IPS-15b (cell line): ENCODE data around the gene ID3.

Experiments
- H3K27me3 ChIP-seq: one replicate; pipeline ENCODE4 v1.6.1; 2013; ENCODE audit warnings: low read length; ENCODE audit not compliant: control insufficient read depth, insufficient read depth
- H3K36me3 ChIP-seq: one replicate; pipeline ENCODE4 v1.6.1; 2013; ENCODE audit warnings: low read length; ENCODE audit not compliant: control insufficient read depth, insufficient read depth
- H3K4me1 ChIP-seq: one replicate; pipeline ENCODE4 v1.6.1; 2013; ENCODE audit warnings: mild to moderate bottlenecking, low read length; ENCODE audit not compliant: control insufficient read depth, insufficient read depth
- H3K4me3 ChIP-seq: one replicate; pipeline ENCODE4 v1.5.1; 2013; ENCODE audit warnings: low read depth, low read length
- H3K9ac ChIP-seq: one replicate; pipeline ENCODE4 v1.6.1; 2013; ENCODE audit warnings: low read depth, mild to moderate bottlenecking, low read length
- H3K9me3 ChIP-seq: one replicate; pipeline ENCODE4 v1.6.1; 2013; ENCODE audit warnings: mild to moderate bottlenecking, low read length; ENCODE audit not compliant: control insufficient read depth, insufficient read depth

ID3 gene, protein sequence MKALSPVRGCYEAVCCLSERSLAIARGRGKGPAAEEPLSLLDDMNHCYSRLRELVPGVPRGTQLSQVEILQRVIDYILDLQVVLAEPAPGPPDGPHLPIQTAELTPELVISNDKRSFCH

DNA sequence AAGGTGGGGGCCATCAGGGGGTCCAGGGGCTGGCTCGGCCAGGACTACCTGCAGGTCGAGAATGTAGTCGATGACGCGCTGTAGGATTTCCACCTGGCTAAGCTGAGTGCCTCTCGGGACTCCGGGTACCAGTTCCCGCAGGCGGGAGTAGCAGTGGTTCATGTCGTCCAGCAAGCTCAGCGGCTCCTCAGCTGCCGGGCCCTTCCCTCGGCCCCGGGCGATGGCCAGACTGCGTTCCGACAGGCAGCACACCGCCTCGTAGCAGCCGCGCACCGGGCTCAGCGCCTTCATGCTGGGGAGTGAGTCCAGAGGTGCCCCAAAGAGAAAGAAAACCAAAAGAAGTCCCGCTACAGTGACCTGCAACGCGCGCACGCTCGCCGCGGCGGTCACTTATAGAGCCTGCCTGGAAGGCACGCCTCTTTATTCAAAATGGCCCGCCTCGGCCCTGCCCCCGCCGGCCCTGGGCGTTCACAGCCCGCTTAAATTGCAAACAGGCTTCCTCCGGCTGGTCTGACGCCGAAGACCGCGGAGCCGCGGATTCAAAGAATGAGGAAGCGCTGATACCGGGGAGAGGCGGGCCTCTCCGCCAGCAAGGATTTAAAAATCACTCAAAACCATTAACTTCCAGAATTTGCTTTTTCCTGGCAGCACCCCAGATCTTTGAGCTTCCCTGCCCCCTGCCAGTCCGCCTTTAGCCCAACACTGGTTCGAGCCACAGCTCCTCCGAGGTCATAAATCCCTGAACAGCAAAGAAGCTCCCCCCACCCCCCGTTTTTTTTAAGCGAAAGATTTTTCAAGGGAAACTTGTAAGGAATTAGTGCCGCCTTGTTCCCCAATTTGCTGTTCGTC, at the start of gene ID3:
TSS of gene ID3 (minus strand) at position 366 of the 849 bp plus-strand sequence. CDS start at position 291, 75 bp downstream.
- peaks cover 41% of the 10 kb centered on the region for H3K4me1 ChIP-seq
- peak within 1 kb of the TSS; percentile 65 for H3K4me3 ChIP-seq
- no peaks in the 10 kb centered on the region for H3K9me3 ChIP-seq
- H3K27me3 ChIP-seq: peaks cover 44% of the 10 kb centered on the region
- peak within 1 kb of the TSS; percentile 81 for H3K9ac ChIP-seq
- no peaks in the 10 kb centered on the region for H3K36me3 ChIP-seq

DNA sequence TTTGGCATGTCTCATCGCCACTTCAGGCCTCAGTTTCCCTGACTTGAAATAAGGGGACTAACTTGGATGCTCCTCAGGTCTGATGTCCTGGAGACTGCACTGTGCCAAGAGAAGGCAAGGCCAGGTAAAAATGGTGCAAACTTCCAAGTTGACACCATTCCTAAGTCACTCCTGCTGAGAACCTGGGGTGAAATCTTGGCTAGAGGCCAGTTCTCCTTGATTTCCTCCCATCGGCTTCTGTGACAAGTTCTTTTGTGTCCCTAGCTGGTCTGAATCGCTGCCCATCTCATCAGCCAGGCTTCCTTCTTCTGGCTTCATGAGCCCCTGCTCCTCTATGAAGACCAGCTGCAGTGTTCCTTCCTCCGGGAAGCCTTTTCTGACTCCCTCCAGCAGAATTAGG, 48.6 kb upstream of the ID3 start:
- Histone ChIP-seq H3K4me3 (no peak overlapping the region), H3K9ac (no peak overlapping the region), H3K27me3 (no peaks in the 10 kb centered on the region), H3K4me1 (no peaks in the 10 kb centered on the region), H3K9me3 (no peaks in the 10 kb centered on the region), H3K36me3 (no peaks in the 10 kb centered on the region)

DNA sequence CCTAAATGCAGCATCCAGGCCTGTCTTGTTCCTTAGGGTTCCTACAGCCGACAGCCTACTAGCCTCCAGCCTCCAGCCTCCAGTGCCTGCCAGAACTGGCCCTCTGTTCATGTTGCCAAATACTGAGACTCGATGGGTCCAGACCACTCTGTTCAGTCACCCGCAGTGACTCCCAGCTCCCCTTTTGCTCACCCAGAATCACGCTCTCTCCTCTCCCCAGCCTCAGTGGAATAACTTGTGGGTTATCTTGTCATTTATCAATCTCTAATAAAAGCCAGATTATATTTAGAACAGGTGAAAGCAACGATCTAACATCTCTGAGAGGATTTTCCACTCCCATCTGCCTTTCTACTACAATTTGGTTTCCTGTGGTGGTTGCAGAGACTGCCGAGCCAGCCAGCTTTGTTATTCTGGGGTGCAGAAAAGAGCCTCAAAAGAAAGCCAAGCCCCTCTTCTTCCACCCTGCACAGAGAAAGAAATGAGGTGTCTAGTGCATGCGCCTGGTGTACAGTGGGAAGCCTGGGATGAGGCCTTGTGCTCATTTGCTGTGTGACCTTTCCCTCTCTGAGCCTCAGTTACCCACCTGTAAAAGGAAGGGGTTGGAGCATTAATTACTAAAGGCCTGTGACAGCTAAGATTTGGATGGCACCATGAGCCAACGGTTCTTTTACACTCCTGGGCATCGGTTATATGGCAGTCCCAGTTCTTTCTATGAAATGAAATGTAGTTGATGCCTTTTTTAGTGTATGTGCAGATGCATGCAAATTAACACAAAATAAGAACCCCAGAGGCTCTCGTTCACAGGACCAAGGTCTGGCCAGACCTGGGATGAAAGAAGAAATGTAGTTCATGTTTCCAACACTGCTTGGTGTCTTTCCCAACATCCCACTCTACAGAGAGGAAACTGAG, 42.9 kb upstream of the ID3 start:
- no peak overlapping the region for H3K9ac ChIP-seq

DNA sequence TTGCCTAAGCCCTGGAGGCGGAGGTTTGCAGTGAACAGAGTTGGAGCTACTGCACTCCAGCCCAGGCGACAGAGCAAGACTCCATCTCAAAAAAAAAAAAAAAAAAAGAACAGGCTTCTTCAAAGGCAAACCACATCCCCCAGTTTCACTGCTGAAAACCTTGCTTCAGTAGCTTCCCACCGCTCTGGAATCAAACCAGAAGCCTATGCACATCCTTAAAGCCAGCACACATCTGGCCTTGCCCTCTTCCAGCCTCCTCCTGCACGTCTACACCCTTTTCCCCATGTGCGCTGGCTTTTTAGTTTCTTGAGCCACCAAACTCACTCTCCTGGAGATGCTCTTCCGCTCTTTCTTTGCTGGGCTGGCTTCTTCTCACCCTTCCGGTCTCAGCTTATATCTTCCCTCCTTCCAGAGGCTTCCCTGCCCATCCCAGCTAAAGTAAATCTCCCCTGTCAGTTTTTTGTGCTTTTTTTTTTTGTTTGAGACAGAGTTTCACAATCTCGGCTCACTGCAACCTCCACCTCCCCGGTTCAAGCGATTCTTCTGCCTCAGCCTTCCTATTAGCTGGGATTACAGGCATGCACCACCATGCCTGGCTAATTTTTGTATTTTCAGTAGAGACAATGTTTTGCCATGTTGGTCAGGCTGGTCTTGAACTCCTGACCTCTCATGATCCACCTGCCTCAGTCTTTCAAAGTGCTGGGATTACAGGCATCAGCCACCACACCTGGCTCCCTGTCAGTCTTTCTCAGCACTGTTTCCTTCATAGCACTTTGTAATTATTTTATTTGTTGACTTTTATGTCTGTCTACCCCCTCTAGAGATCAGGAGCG, 42.0 kb upstream of the ID3 start:
- H3K9me3 ChIP-seq: no peaks in the 10 kb centered on the region
- no peaks in the 10 kb centered on the region for H3K27me3 ChIP-seq
- H3K9ac ChIP-seq: peak overlapping the region; percentile 26
- peaks cover 19% of the 10 kb centered on the region for H3K4me1 ChIP-seq
- H3K36me3 ChIP-seq: no peaks in the 10 kb centered on the region
- no peak overlapping the region for H3K4me3 ChIP-seq

More for the DNA sequence above, 42.9 kb upstream of the ID3 start:
- peaks cover 19% of the 10 kb centered on the region for H3K4me1 ChIP-seq
- no peaks in the 10 kb centered on the region for H3K9me3 ChIP-seq
- H3K27me3 ChIP-seq: no peaks in the 10 kb centered on the region
- no peaks in the 10 kb centered on the region for H3K36me3 ChIP-seq
- H3K4me3 ChIP-seq: no peak overlapping the region

DNA sequence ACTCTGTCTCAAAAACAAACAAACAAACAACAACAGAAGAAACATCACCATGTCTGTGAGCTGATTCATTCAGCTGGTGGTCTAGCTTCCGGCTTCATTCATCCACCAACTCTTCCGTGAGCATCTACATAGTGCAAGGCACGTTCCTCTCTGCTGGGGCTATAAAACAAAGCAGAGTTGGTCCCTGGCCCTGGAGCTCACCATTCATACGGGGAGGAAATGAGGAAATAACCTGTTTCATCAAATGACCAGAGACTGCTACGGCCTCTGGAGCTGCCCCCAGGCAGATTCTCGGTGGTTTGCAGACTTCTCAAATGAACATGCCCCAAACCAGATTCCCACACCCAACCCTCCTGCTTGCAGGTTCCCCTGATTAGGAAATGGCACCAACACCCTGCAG, 41.0 kb upstream of the ID3 start:
- no peaks in the 10 kb centered on the region for H3K9me3 ChIP-seq
- H3K4me1 ChIP-seq: peaks cover 19% of the 10 kb centered on the region

DNA sequence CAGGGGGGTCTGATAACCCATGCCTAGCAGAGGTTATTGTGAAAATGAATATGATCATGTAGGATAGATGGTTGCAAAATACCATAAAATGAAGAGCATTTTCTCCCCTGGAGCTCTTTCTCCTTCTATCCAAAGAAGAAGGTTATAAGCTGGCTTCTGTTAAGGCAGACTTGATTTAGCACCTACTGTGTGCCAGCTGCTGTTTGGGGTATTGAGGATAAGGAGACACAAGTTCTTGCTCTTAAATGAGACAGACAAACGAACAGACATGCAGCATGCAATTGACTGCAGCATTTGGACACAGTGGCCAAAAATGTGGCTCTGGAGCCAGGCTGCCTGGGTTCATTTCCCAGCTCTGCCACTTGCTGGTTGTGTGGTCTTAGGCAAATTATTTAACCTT, 39.8 kb upstream of the ID3 start:
- Histone ChIP-seq H3K9me3 (no peaks in the 10 kb centered on the region), H3K9ac (no peak overlapping the region), H3K36me3 (no peaks in the 10 kb centered on the region), H3K4me1 (peaks cover 21% of the 10 kb centered on the region), H3K4me3 (no peak overlapping the region), H3K27me3 (no peaks in the 10 kb centered on the region)

More for the DNA sequence above, 41.0 kb upstream of the ID3 start:
- Histone ChIP-seq H3K9ac (no peak overlapping the region), H3K36me3 (no peaks in the 10 kb centered on the region), H3K4me3 (no peak overlapping the region), H3K27me3 (no peaks in the 10 kb centered on the region)

DNA sequence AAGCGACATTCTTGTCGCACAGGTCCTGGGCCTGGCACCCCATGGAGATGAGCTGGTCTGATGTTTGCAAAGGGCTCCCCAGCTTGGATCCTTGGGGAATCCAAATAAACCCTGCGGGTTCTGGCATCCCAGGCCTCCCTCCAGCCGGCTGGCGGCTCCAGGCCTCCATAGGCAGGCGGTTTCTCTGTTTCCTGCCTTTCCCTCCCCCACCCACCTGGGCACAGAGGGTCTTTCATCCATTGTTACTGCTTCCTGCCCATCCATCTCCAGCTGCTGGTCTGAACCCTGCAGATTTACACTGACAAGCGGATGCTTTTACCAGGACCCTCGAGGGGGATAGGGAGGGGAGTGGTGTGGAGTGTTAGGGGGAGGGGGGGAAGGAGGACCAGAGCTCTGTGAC, 39.1 kb upstream of the ID3 start:
- no peak overlapping the region for H3K9ac ChIP-seq
- no peak overlapping the region for H3K4me3 ChIP-seq

DNA sequence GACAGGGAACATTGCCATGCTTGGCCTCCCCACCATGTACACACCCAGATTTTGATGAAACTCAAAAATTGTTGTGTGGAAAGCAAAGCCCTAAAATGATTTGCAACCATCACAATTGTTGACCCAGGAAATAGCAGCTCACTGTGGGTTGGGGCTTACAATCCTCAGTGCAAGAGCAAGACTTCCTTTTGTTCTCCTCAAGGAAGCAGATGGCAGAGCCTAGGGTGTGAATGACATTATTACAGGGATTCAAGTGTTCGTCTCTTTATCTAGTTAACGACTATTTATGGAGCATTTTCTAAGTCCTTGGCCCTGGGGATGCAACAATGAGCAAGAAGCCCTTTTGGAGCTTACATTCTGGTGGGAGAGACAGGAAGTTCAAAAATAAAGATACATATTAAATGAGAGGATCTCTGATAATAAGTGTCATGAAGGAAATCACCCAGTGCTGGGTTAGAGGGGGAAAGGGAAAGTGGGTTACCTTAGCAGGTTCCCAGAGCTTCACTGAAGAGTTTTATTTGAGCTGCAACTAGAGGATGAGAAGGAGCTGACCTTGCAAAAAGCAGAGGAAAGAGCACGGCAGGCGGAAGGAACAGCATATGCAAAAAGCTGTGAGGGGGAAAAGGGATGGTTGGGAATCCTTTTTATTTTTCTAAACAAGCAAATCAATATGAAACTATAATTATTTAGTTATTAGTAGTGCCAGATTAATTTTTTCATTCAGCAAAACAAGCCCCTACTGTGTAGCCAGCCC, 38.5 kb upstream of the ID3 start:
- H3K4me1 ChIP-seq: peaks cover 21% of the 10 kb centered on the region
- H3K4me3 ChIP-seq: no peak overlapping the region
- H3K9ac ChIP-seq: no peak overlapping the region
- H3K27me3 ChIP-seq: no peaks in the 10 kb centered on the region
- no peaks in the 10 kb centered on the region for H3K36me3 ChIP-seq
- no peaks in the 10 kb centered on the region for H3K9me3 ChIP-seq

More for the DNA sequence above, 39.1 kb upstream of the ID3 start:
- no peaks in the 10 kb centered on the region for H3K27me3 ChIP-seq
- no peaks in the 10 kb centered on the region for H3K9me3 ChIP-seq
- H3K4me1 ChIP-seq: peaks cover 21% of the 10 kb centered on the region
- no peaks in the 10 kb centered on the region for H3K36me3 ChIP-seq

DNA sequence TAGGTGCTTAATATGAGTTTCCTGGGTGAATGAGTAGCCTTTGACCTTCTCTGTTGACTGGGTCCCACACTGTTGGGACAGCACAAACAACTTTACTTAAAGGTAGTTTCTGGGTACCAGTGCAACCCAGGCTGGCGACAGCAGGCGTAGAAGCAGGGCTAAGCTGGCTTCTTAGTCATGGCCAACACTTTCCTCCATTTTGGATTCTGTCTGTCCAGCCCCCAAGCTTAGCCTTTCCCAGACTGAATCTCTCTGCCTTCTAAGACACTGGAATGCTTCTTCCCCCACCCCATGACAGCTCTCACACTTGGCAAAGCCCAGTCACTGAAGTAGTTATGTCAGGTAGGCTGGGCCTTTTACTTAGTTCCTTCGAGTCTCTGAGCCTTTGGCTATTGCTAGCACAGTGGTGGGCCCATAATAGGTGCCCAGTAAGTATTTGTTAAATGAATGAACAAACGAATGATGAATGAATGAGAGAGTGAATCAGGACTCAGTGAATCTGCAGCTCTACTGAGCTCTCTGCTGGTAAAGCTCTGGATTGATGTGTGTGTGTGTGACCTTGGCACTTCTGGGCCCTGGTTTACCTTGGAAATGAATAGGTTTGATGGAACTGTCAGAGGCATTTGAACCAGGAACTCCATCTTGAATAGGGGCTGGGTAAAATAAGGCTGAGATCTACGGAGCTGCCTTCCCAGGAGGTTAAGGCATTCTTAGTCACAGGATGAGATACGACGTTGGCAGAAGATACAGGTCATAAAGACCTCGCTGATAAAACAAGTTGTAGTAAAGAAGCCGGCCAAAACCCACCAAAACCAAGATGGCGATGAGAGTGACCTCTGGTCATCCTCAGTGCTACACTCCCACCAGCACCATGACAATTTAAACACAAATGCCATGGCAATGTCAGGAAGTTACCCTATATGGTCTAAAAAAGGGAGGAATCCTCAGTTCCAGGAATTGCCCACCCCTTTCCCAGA, 37.4 kb upstream of the ID3 start:
- H3K4me3 ChIP-seq: no peak overlapping the region
- no peaks in the 10 kb centered on the region for H3K27me3 ChIP-seq
- H3K9me3 ChIP-seq: no peaks in the 10 kb centered on the region
- no peaks in the 10 kb centered on the region for H3K36me3 ChIP-seq
- H3K4me1 ChIP-seq: peaks cover 21% of the 10 kb centered on the region
- no peak overlapping the region for H3K9ac ChIP-seq

DNA sequence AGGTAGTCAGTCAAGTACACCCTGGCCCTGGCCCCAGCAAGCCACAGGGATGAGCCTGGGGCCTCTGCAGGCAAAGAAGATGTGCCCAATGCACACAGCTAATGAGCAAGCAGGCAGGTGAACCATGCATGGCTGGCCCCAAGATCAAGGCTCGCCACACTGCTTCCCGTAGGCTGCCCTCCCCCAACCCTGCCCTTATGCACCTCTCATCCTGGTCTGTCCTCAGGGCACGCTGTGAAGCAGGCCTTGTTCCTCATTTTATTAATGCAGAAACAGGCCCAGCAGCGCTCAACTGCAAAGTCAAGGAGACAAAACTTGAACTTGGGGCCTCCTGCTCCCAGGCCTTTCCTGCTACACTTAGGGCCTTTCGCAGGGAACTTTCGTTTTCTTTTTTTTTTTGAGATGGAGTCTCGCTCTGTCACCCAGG, 35.6 kb upstream of the ID3 start:
- no peaks in the 10 kb centered on the region for H3K36me3 ChIP-seq
- H3K4me3 ChIP-seq: no peak overlapping the region
- peaks cover 21% of the 10 kb centered on the region for H3K4me1 ChIP-seq
- H3K9me3 ChIP-seq: no peaks in the 10 kb centered on the region
- H3K9ac ChIP-seq: no peak overlapping the region
- no peaks in the 10 kb centered on the region for H3K27me3 ChIP-seq
